Activated T-cell treated with anti-CD3 and anti-CD28 coated beads for 24 hours (primary cell): ENCODE measurements around the gene FRMPD4.

Experiments
- DNase-seq: peaks from one replicate; pipeline ENCODE4 v3.0.0-alpha.2; 2020; ENCODE audit warnings: low read depth

FRMPD4 gene

DNA sequence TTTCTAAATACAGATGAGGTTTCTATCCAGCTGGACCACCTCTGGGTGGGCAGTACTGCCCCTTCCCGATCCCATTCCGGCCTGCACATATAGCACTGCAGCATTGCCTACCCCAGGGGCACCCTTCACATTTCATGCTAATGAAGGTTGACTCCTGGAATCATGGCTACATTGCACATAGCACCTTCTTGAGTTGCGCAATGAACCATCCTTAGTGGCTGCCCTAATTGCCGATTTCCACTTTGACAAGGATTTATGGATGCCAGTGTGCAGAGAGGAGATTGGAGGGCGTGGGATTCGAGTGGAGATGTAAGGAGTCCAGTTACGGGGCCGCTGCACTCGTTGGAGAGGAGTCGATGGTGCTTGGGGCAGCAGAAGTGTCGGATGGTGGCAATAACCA is 229.0 kb downstream of the FRMPD4 start:
- no peak for DNase-seq

DNA sequence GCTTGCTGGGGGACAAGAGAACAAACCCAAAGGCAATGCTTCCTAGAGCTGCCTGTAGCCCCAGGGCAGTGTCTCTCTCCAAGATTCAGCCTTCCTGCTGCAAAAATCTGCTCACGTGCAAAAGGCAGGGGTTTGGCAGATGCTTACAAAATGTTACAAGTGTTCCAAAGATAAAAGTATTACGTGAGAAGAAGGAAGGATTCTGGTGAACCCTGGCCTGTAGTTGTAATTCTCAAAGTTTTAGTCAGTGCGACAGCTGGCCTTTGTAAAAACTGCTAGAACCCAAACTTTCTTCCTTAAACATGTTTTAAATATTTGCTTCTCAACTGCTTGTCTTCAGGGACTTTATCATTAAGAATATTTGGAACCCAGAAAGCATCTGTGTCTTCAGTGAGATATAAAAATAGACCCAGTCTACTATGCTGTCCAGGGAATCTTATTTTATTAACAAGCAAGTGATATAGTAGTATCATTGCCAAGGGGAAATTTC is 232.3 kb downstream of the FRMPD4 start:
- no peak for DNase-seq

DNA sequence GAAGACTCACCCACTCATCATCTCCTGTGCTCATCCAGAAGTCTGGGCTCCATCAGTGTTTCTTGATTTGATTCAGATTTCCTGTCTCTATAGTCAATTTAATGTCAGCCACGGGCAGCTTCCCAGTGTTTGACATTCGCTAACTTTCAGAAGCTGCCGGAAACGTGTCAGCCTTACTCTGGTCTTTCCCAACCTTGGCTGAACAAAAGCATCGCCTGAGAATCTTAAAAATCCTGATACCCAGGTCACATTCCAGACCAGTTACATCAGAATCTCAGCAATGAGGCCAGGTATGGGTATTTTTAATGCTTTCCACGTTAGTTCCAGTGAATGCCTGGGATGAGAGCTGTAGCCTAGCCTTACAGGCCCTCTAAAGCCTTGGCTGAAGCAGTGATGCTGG is 233.8 kb downstream of the FRMPD4 start:
- DNase-seq, result no peak

DNA sequence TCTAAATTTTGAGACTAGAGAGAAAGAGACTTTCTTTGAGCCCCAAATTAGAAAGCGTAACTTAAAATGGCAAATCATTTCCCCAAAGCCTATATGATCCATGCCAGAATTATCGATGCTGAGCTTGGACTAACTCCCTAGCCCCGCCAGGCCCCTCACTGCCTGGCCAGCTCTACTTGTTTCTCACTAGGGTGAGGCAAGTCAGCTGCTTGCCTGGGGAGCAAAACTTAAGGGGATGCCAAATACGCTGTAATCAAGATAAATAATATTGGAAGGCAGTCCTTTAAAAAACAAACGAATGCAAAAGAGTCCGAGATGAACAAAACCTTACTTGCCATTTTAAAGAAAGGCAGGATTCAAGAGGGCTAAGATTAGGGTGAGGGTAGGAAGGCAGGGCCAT is 236.0 kb downstream of the FRMPD4 start:
- DNase-seq, result no peak

DNA sequence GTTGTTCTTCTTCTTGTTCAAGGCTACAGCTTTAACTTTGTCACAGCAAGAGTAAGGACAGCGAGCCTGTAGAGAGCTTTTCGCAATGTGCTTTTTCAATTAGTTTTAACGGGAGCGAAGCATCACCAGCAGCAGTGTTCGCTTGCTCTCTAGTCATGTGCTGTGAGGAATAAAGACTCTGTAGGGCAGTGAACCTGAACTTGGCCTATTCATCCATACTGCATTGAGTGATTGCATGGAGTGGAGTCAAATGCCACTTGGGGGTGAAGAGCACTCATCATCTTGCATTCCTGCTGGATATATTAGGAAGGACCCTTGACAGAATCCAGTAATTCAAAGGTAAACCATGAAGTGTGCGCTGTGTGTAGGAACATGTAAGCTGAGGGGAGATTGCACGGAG is 240.0 kb downstream of the FRMPD4 start:
- no peak for DNase-seq

DNA sequence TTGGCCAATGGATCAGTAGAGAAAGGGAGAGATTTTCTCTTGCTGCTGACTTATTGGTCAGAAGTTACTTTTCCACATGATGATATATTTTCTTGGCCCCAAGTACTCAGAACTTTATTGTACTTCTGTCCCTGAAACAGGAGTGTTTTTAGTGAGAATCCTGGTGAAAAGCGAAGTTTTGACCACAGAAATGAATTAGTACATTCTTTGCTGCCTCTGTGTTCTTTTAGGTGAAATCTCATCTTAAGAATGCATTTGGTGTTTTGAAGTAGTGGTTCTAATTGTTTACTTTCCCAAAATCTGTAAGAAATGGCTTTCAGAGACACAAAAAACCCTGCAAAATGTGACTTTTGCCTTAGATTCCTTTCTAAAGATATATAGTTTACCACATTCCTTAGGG is 240.4 kb downstream of the FRMPD4 start:
- DNase-seq, result no peak

DNA sequence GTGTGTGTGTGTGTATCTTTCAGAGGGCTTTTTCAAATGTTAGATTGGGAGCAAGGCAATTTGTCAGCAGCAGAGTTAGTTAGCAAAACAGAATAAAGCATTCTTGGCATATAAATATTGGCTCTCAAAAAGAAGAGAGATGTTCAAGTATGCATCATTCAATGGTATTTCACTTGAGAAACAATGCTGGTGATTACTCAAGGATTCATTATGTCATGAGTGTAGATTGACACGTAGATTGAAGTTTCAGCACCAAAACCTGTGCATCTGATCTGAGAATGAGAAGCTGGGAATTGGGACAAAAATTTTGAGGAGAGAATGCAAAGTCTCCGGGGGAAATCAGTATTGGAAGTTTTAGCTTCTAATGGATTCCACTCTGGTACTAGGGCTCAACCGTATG is 241.4 kb downstream of the FRMPD4 start:
- DNase-seq, result no peak

DNA sequence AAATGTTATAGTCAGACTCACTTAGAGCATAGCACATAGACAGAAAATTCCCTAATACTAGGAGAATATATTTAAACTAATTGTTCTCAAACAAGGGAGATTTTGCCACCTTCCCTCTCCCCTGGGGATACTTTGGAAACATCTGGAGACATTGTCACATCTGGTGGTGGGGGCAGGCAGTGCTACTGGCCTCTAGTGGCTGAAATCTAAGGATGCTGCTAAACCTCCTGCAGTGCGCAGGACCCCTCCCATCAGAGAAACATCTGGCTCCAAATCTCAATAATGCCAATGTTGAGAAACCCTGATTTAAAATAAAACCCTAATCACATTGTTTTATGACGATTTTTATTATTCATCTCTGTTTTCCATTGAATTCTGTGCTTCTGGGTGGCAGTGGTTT is 244.9 kb downstream of the FRMPD4 start:
- DNase-seq, result no peak

DNA sequence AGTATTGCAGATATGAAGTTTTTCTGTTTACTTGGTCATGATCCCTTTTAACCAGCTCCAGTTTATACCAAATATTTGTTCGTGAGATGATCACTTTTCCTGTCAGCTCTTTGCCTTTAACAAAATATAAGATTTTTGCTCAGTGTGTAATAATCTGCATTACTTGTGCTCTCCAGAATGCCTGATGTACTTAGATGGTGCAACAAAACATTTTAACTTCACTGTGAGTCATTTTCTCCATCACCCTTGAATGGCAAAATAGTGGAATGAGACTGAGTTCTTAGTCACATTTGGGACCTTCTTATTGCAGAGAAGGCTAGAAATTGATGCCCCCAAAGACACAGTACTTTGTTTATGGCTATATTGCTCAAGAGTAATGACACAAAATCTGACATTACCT is 252.0 kb downstream of the FRMPD4 start:
- DNase-seq, result no peak

DNA sequence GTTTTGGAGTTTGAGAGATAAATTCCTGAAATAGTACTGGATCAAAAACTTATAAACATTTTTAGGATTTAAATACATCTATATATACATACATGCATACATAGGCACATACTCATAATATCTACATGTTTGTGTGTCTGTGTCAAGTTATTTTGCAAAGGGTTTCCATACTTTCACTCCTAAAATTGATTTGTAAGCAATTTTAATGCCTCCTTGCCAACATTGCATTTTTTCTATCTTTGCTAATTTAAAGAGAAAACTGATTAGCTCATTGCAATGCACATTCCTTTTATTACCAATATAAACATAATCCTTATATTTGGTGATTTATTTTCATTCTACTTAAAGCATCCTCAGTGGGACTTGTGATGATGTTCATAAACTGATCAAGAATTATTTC is 258.3 kb downstream of the FRMPD4 start:
- no peak for DNase-seq

DNA sequence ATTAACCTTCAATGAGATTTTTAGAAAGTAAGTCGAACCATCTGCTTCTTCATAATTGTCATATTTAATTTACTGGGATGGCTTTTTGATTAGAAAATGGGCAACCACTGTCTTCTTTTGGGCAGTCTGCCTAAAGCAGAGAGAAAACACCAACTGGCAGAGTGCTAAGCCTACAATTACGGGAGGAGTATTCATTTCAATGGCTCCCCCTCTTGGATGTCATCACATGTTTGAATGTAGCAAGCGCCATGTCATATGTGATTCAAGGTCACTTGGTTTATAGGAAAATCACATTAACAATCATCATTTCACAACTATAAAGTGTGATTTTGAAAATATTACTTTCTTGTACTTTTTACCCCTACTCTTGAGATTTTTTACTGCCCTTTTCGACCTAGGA is 261.9 kb downstream of the FRMPD4 start:
- DNase-seq, result no peak

DNA sequence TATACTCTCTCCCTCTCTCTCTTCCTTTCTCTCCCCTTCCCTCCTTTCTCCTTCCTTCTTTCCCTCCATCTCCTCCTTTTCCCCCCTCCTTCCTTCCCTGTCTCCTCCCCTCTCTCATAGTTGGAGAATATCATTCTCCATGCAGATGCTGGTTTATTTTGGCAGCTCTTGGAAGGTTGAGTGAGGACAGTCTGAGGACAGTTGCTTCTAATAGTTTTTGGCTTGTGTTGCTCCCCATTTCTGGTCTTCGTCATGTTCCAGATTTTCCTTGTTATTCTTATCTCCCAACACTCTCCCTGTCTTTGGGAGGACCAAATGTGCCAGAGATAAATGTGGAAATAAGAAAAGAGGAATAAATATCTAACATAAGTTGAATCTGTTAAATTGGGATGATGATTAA is 263.0 kb downstream of the FRMPD4 start:
- DNase-seq, result no peak

DNA sequence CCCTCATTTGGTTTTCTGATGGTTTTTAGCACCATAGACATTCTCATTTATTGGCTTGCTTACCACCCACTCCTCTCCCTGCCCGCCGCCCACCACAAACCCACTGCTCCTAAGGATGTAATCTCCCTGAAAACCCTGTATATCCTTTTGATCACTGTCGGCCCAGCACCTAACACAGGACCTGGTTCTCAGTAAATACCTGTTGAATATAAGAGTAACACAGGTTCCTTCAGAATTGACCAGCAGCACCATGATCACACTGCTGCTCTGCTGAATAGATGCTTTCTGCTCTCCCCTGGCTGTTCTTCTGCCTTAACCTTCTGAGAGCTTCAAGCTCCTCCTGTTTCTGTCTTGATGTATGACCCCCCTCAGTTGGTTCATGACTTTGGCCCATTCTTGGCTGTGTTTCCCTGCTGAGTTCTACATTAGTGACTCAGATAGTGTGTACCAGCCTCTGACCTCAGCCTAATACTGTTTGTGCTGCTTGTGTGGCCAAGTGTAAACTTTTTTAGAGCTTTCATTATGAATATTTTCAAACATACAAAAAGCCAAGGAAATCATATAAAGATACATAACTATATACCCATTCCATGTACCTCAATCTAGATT is 265.3 kb downstream of the FRMPD4 start:
- no peak for DNase-seq

DNA sequence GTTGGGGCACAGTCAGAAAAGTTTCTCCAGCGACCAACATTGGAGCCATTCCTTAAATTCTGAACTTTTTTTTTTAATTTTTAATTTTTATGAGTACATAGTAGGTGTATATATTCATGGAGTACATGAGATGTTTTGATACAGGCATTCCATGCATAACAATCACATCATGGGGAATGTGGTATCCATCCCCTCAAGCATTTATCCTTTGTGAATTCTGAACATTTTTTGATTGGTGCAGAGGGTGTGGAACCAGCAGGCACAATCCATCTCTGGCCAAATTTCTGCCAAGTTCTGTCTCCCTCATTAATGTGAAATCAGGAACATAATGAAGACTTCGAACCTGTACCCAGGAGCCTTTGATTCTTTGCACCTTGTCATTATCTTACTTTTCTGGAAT is 267.0 kb downstream of the FRMPD4 start:
- no peak for DNase-seq

DNA sequence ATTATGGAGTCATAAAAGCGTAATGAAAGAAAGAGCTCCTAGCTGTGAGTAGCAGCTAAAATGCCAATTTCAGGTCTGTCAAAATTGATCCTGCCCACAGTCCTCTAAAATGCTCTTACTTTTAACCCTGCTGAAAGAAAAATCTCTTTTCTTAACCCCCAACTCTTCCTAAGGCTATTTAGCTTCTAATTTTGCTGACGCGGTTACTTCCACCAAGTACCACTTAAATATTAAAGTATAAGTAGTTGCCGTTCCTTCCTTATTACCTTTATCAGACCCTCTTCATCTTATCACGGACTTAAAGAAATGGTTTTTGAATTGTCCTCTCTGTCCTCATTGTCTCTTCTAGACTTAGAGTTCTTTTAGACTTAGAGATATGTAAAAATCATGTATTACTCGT is 272.2 kb downstream of the FRMPD4 start:
- no peak for DNase-seq

DNA sequence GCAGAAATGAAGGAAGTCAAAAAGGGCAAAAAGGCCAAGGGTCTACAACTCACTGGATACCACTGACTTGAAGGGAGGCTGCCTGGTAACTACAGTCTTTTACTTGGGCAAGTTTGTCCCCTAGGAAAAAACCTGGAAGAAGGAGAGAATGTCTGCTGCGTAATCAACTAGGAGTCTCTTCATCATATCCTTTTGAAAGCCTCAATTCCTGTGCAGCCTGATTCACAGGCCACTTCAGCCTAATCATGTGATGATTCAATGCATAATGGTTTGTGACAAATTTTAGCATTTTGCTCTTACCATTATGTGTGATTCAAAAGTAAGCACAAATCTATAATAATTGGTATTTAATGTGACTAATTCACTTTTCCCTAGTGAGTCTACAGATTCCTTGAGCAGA is 273.6 kb downstream of the FRMPD4 start:
- no peak for DNase-seq

DNA sequence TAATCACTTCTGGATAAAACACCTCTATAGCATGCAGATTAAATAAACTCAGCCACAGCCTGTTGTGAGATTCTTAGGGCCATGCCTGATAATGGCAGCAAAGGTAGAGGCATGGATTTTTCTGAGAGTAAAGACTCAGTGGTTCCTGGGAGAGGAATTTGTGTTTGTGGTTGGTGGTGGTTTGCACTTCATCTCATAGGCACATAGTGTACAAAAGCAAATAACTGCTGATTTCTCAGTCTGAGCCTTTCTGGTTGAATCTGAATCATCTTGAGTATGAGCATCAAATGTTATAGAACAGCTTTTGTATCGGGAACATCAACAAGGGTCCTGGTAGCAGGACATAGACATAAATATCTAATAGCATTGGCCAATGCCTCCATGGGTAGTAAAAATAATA is 274.3 kb downstream of the FRMPD4 start:
- DNase-seq, result no peak

DNA sequence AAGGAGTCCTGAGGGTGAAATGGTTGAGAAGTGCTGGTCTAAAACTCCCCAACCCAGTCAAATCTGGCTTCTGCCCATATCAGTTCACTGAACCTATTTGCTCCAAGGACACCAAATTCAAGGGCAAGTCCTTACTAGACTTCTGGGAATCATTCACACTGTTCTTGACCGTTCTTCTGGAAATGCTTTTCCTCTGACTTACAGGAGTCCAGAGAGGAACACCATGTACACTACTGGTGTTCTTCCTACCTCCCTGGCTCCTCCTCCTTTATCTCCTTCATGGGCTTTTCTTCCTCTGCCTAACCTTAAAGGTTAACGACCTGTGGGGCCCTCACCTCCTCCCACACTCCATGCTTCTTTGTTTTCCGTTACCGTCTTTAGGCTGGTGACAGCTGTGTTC is 281.3 kb downstream of the FRMPD4 start:
- DNase-seq, result no peak

DNA sequence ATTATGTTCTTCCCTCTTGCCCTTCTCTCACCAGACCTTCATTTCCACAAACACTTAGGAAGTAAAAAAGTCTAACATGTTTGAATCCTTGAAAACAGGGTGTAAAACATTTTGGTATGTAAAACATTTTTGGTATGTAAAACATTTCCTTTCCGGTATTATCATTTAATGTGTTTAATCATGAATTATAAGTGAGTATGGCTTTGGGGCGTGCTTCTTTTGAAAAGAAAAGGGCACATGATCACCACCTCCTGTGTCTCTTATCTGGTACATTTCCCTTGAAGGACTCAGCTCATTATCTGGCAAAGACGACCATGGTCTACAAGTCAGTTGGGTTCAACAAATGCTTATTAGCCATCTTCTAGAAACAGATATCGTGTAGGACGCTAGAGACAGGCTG is 283.6 kb downstream of the FRMPD4 start:
- no peak for DNase-seq

DNA sequence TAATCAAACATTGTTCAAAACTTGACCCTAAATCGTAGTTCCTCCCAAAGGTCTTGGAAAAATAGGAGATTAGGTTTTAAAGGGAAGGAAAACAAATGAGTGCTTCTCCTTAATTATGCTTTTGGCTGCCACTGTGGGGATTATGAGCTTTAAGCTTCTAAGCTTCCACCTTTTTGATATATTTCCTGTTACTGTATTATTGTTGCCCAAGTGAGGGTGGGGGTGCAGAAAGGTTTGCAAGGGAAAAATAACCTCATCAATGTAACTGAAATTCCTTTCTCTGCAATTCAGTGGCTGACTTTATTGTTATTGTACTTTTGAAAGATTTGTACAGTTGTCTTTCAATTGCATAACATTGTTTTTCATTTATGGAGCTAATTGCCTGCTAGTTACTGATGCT is 285.1 kb downstream of the FRMPD4 start:
- no peak for DNase-seq

DNA sequence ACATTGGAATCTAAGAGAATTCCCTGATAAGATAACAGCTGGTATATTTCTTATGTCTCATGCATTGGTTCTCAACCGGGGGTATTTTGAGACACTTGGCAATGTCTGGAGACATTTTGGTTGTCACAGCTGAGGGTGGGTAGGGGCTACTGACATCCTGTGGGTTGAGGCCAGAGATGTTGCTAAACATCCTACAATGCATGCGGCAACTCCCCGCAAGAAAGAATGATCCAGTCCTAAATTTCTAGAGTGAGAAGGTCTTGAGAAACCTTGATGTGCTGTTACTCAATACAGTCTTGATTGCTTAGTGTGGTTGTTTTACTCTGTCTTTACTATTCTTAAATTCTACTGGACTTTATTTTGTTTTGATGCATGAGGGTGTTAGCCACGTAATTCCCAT is 287.2 kb downstream of the FRMPD4 start:
- DNase-seq, result no peak

DNA sequence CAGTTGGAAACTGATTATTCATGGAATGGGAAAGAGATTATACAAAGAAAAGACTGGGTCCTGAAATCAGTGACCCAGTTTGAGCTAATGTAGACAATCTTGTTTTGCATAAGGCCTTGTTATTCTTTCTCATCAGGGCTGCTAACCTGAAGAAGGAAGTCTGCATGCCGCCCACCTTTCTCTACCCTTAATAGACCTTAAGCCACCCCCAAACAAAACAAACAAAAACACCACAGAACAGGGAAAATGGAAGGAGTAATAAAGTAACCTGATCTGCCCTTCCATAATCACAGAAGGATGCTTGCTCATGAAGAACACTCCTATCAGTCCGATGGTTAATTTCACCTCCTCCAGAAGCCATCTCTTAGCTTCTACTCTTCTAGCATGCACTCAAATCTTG is 288.1 kb downstream of the FRMPD4 start:
- no peak for DNase-seq

DNA sequence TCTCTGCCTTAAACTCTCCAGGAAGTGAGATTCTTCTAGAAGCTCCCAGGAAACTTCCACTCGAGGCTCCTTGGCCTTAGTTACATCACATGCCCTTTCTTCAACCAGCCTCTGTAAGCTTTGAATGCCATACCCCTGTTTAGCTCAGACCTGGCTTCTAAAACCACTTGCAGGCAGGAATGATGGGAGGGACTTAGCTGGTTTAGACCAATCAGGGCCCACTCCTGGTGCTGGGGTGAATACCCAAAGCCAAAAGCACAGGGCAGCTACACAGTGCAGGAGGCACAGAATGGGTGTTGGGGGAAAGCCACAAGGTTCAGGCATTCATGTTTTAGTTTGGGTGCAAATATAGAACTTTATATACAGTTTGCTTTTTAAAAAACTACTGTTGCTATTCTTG is 296.2 kb downstream of the FRMPD4 start:
- DNase-seq, result no peak

DNA sequence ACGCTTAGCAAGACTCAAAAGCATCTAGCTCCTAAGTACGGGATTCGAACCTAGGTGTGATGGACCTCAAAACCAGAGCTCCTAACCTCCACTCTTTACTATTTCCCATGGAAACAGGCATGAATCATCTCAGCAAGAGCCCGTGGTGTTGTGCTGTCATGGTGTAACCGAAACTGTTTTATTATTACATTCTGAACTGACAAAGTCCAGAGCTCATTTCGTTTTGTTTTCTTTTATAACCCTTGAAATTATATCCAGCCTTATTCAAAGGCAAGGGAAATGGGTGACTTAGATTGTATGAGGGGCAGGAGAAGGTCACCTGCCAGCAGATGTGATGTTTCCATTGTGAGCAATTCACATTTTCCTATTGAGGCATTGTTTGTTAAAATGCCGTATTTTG is 301.1 kb downstream of the FRMPD4 start:
- no peak for DNase-seq

DNA sequence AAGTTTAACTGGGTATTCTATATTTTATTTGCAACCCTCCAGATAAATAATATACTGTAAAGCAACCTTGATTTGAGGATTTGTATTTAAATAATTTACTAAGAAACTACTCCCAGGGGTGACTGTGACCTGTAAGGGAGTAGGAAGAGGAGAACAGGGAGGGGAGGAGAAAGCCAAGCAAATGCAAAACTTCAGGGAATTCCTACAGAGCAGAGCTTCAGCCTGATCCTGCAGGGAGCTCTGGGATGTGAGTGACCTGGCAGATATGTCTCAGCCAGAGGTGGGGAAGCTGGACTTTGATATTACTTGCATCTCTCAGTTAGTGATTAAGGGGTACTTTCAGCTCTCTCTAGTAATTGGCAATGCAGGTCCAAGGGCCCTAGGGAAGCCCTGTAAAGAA is 302.0 kb downstream of the FRMPD4 start:
- DNase-seq, result no peak
